HepG2 (cell line): ENCODE results near the gene ABCC3. TPM values are rescaled to one million over a fixed set of nuclear protein-coding genes. Genes with fewer than 3 reads are reported as not detected.
A peak's percentile ranks its signal among the peaks of the same experiment; 100 is the strongest.

Source experiments
- AKAP8 ChIP-seq: sonication (generic); formaldehyde crosslinking; IDR thresholded peaks from 2 replicates; pipeline ENCODE4 v1.5.1; 2020; ENCODE audit warnings: mild to moderate bottlenecking, missing genetic modification reagents
- DMTF1 ChIP-seq: sonication (generic); formaldehyde crosslinking; IDR thresholded peaks from 2 replicates; pipeline ENCODE4 v1.4.0; 2020; ENCODE audit warnings: mild to moderate bottlenecking, missing genetic modification reagents
- FOXO1 ChIP-seq: sonication (generic); formaldehyde crosslinking; IDR thresholded peaks from 2 replicates; pipeline ENCODE4 v1.4.0; 2020; ENCODE audit warnings: missing genetic modification reagents
- HIVEP1 ChIP-seq: sonication (generic); formaldehyde crosslinking; IDR thresholded peaks from 2 replicates; pipeline ENCODE4 v1.4.0; 2020; ENCODE audit warnings: mild to moderate bottlenecking, missing genetic modification reagents
- HNRNPH1 ChIP-seq: fragments of 200-400 bp; formaldehyde crosslinking; optimal IDR thresholded peaks from 2 replicates; pipeline ENCODE3; 2017; ENCODE audit warnings: mild to moderate bottlenecking, low read depth, low read length
- KDM4B ChIP-seq: sonication (generic); formaldehyde crosslinking; IDR thresholded peaks from 2 replicates; pipeline ENCODE4 v1.4.0; 2020; ENCODE audit warnings: missing genetic modification reagents
- MEIS1 ChIP-seq: sonication (generic); formaldehyde crosslinking; IDR thresholded peaks from 2 replicates; pipeline ENCODE4 v1.9.0; 2021; ENCODE audit warnings: mild to moderate bottlenecking, missing genetic modification reagents, moderate library complexity, borderline replicate concordance
- NR1H2 ChIP-seq: sonication (generic); formaldehyde crosslinking; IDR thresholded peaks from 2 replicates; pipeline ENCODE4 v1.8.1; 2022; ENCODE audit warnings: low read depth, missing genetic modification reagents, borderline replicate concordance
- PAX8 ChIP-seq: sonication (generic); formaldehyde crosslinking; IDR thresholded peaks from 2 replicates; pipeline ENCODE4 v1.8.0; 2022; ENCODE audit warnings: mild to moderate bottlenecking, missing genetic modification reagents, borderline replicate concordance
- REL ChIP-seq: sonication (generic); formaldehyde crosslinking; conservative IDR thresholded peaks from 2 replicates; pipeline ENCODE4 v1.8.0; 2022; ENCODE audit warnings: mild to moderate bottlenecking, missing genetic modification reagents, moderate library complexity
- RELA ChIP-seq: sonication (generic); formaldehyde crosslinking; IDR thresholded peaks from 2 replicates; pipeline ENCODE4 v1.4.0; 2020; ENCODE audit warnings: missing genetic modification reagents
- RFX5 ChIP-seq: IDR thresholded peaks from 2 replicates; pipeline ENCODE4 v1.6.1; 2011; ENCODE audit warnings: low read depth, low read length, improper control_type of control experiment
- SALL1 ChIP-seq: sonication (generic); formaldehyde crosslinking; IDR thresholded peaks from 2 replicates; pipeline ENCODE4 v1.8.0; 2022; ENCODE audit warnings: mild to moderate bottlenecking, missing genetic modification reagents
- SIX4 ChIP-seq: sonication (generic); formaldehyde crosslinking; IDR thresholded peaks from 2 replicates; pipeline ENCODE4 v1.4.0; 2020; ENCODE audit warnings: missing genetic modification reagents
- SMC3 ChIP-seq: IDR thresholded peaks from 2 replicates; pipeline ENCODE4 v1.6.1; 2011; ENCODE audit warnings: low read length, improper control_type of control experiment
- TBX2 ChIP-seq: sonication (generic); formaldehyde crosslinking; IDR thresholded peaks from 2 replicates; pipeline ENCODE4 v1.5.0; 2020; ENCODE audit warnings: missing genetic modification reagents, mild to moderate bottlenecking, borderline replicate concordance
- ZFX ChIP-seq: sonication (generic); formaldehyde crosslinking; IDR thresholded peaks from 2 replicates; pipeline ENCODE4 v1.4.0; 2020; ENCODE audit warnings: mild to moderate bottlenecking, low read depth, missing genetic modification reagents, moderate library complexity
- ZKSCAN5 ChIP-seq: sonication (generic); formaldehyde crosslinking; IDR thresholded peaks from 2 replicates; pipeline ENCODE4 v1.5.1; 2020; ENCODE audit warnings: mild to moderate bottlenecking, missing genetic modification reagents
- ZNF20 ChIP-seq: sonication (generic); formaldehyde crosslinking; IDR thresholded peaks from 2 replicates; pipeline ENCODE4 v1.4.0; 2020; ENCODE audit warnings: mild to moderate bottlenecking, moderate library complexity, missing genetic modification reagents
- ZNF576 ChIP-seq: sonication (generic); formaldehyde crosslinking; IDR thresholded peaks from 2 replicates; pipeline ENCODE4 v1.4.0; 2020; ENCODE audit warnings: mild to moderate bottlenecking, missing genetic modification reagents
- ZNF709 ChIP-seq: sonication (generic); formaldehyde crosslinking; IDR thresholded peaks from 2 replicates; pipeline ENCODE4 v1.5.0; 2020; ENCODE audit warnings: mild to moderate bottlenecking, missing genetic modification reagents
- ZNF747 ChIP-seq: sonication (generic); formaldehyde crosslinking; IDR thresholded peaks from 2 replicates; pipeline ENCODE4 v1.8.1; 2023; ENCODE audit warnings: missing genetic modification reagents, mild to moderate bottlenecking, borderline replicate concordance
- ZSCAN5A ChIP-seq: sonication (generic); formaldehyde crosslinking; IDR thresholded peaks from 2 replicates; pipeline ENCODE4 v1.8.0; 2022; ENCODE audit warnings: mild to moderate bottlenecking, missing genetic modification reagents, borderline replicate concordance
- polyA plus RNA-seq, 8 experiments: library from polyadenylated mRNA; depleted of rRNA in 3 of 8; stranded (reverse) in 7 of 8; unstranded in 1 of 8; fragments of >200 nt; fragmentation: Illumina TruSeq in 4 of 8; extraction: Trizol in 4 of 8; gene quantifications; 2 replicates each; pipeline versions ENCODE4 v1.2.1 to v1.2.3, GENCODE V29; 2011 to 2016; ENCODE audit warnings: low read depth in 4 of 8, missing spikeins in 1 of 8, mixed read lengths in 1 of 8; ENCODE audit not compliant: insufficient read depth in 1 of 8
- total RNA-seq, 5 experiments: library from RNA; depleted of rRNA; stranded (reverse); fragments of >200 nt; fragmentation: Illumina TruSeq; extraction: Trizol; gene quantifications; 2 replicates each; pipeline ENCODE4 v1.2.3, GENCODE V29; 2016; ENCODE audit warnings: low read depth in 1 of 5
- TF ChIP-seq, protein P1 (sequence below): sonication (generic); formaldehyde crosslinking; IDR thresholded peaks from 2 replicates; pipeline ENCODE4 v1.4.0; 2020; ENCODE audit warnings: missing genetic modification reagents
- TF ChIP-seq, protein P2 (sequence below): sonication (generic); formaldehyde crosslinking; IDR thresholded peaks from 2 replicates; pipeline ENCODE4 v1.5.0; 2020; ENCODE audit warnings: missing genetic modification reagents, mild to moderate bottlenecking, borderline replicate concordance

ABCC3 gene
- total and polyA plus RNA-seq, 2 of the 13 experiments (the other 11 are each of a cell fraction or from before 2014, with no cell fraction given): 25.2 to 50.7 TPM

GRCh38 chr17:50660042-50660886 is 25.6 kb downstream of the ABCC3 start (continued):
- TF ChIP-seq REL (CRISPR knock-in tag): no peak
- TF ChIP-seq MEIS1 (CRISPR knock-in tag): peak; percentile 48; the same call in 1 of the 2 replicates
- TF ChIP-seq NR1H2 (CRISPR knock-in tag): no peak
- 0 out of 2 replicates have a peak, but pooled peaks have one; percentile 50 for TF ChIP-seq KDM4B (CRISPR knock-in tag)
- TF ChIP-seq, protein P1, sequence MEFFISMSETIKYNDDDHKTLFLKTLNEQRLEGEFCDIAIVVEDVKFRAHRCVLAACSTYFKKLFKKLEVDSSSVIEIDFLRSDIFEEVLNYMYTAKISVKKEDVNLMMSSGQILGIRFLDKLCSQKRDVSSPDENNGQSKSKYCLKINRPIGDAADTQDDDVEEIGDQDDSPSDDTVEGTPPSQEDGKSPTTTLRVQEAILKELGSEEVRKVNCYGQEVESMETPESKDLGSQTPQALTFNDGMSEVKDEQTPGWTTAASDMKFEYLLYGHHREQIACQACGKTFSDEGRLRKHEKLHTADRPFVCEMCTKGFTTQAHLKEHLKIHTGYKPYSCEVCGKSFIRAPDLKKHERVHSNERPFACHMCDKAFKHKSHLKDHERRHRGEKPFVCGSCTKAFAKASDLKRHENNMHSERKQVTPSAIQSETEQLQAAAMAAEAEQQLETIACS (CRISPR knock-in tag): no peak
- peak; percentile 64 for TF ChIP-seq TBX2 (CRISPR knock-in tag)
- TF ChIP-seq ZNF20 (CRISPR knock-in tag): no peak
- peak; percentile 91 for TF ChIP-seq ZFX (CRISPR knock-in tag)
- no peak for TF ChIP-seq DMTF1
- no peak for TF ChIP-seq ZSCAN5A (CRISPR knock-in tag)
- TF ChIP-seq ZNF576 (CRISPR knock-in tag): no peak
- TF ChIP-seq HIVEP1: peak; percentile 8
- peak; percentile 87 for TF ChIP-seq SALL1
- TF ChIP-seq ZNF709 (CRISPR knock-in tag): no peak
- TF ChIP-seq FOXO1: 0 out of 2 replicates have a peak, but pooled peaks have one; percentile 41
- TF ChIP-seq, protein P2, sequence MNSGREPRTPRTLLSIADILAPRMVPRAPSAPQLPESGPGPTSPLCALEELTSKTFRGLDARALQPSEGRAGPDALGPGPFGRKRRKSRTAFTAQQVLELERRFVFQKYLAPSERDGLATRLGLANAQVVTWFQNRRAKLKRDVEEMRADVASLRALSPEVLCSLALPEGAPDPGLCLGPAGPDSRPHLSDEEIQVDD (CRISPR knock-in tag): no peak
- 0 out of 2 replicates have a peak, but pooled peaks have one; percentile 11 for TF ChIP-seq SMC3
- peak; percentile 65; the same call in 1 of the 2 replicates for TF ChIP-seq SIX4 (CRISPR knock-in tag)
- TF ChIP-seq ZNF747 (CRISPR knock-in tag): peak; percentile 88
- no peak for TF ChIP-seq AKAP8
- no peak for TF ChIP-seq PAX8 (CRISPR knock-in tag)
- TF ChIP-seq ZKSCAN5 (CRISPR knock-in tag): no peak
- TF ChIP-seq RELA (CRISPR knock-in tag): no peak
- no peak for TF ChIP-seq RFX5
- no peak for TF ChIP-seq HNRNPH1
